Parathyroid adenoma (tissue), 2 donors: ENCODE results near the gene DBN1.
A peak's percentile ranks its signal among the peaks of the same experiment; 100 is the strongest.

Source experiments
- H2AFZ ChIP-seq: fragments of 300-600 bp; sonication (generic); one replicate; pipeline ENCODE4 v1.7.0; 2017; ENCODE audit warnings: antibody characterized with exemption, mild to moderate bottlenecking
- H3K27ac ChIP-seq: fragments of 300-600 bp; sonication (generic); one replicate; pipeline ENCODE4 v1.7.0; 2017
- H3K27me3 ChIP-seq: fragments of 300-600 bp; sonication (generic); one replicate; pipeline ENCODE4 v1.7.0; 2017; ENCODE audit warnings: low read length; ENCODE audit not compliant: control insufficient read depth, insufficient read depth
- H3K36me3 ChIP-seq: fragments of 300-600 bp; sonication (generic); one replicate; pipeline ENCODE4 v1.7.0; 2017; ENCODE audit warnings: low read length; ENCODE audit not compliant: control insufficient read depth, insufficient read depth
- H3K4me1 ChIP-seq: fragments of 300-600 bp; sonication (generic); one replicate; pipeline ENCODE4 v1.7.0; 2017; ENCODE audit warnings: control low read depth
- H3K4me2 ChIP-seq: fragments of 300-600 bp; sonication (generic); one replicate; pipeline ENCODE4 v1.7.0; 2017; ENCODE audit warnings: low read length
- H3K4me3 ChIP-seq: fragments of 300-600 bp; sonication (generic); one replicate; pipeline ENCODE4 v1.7.0; 2017; ENCODE audit warnings: low read depth, low read length
- H3K79me2 ChIP-seq: fragments of 300-600 bp; sonication (generic); one replicate; pipeline ENCODE4 v1.7.0; 2017; ENCODE audit warnings: control low read depth
- H3K9ac ChIP-seq: fragments of 300-600 bp; sonication (generic); one replicate; pipeline ENCODE4 v1.7.0; 2017; ENCODE audit warnings: mild to moderate bottlenecking
- H3K9me3 ChIP-seq: fragments of 300-600 bp; sonication (generic); one replicate; pipeline ENCODE4 v1.7.0; 2017; ENCODE audit warnings: low read length; ENCODE audit not compliant: control insufficient read depth
- CTCF ChIP-seq: fragments of 300-600 bp; sonication (generic); IDR thresholded peaks from one replicate; pipeline ENCODE4 v1.7.0; 2017; ENCODE audit warnings: antibody characterized with exemption, mild to moderate bottlenecking
- donor health status: primary hyperparathyroidism.

DBN1 gene

GRCh38 chr5:177456976-177457851 is 16.2 kb downstream of the DBN1 start:
- Histone ChIP-seq H3K4me3 (no peak overlapping the region), H3K79me2 (no peaks in the 10 kb centered on the region), H3K9ac (no peak overlapping the region), H3K9me3 (no peaks in the 10 kb centered on the region), H3K4me1 (peaks cover 8% of the 10 kb centered on the region), H3K27ac (peak overlapping the region; percentile 11), H2AFZ (no peak overlapping the region), H3K27me3 (peaks cover 4% of the 10 kb centered on the region), H3K36me3 (no peaks in the 10 kb centered on the region), H3K4me2 (no peak overlapping the region)
- TF ChIP-seq CTCF: peak; percentile 79

GRCh38 chr5:177456591-177456964 is 16.9 kb downstream of the DBN1 start:
- Histone ChIP-seq H3K4me1 (peaks cover 8% of the 10 kb centered on the region), H3K27me3 (peaks cover 4% of the 10 kb centered on the region), H3K79me2 (no peaks in the 10 kb centered on the region), H3K9me3 (no peaks in the 10 kb centered on the region), H3K9ac (no peak overlapping the region), H2AFZ (no peak overlapping the region), H3K4me2 (no peak overlapping the region), H3K27ac (peak overlapping the region; percentile 11), H3K36me3 (no peaks in the 10 kb centered on the region), H3K4me3 (no peak overlapping the region)
- no peak for TF ChIP-seq CTCF

GRCh38 chr5:177455661-177456590 is 17.5 kb downstream of the DBN1 start:
- H3K36me3 ChIP-seq: no peaks in the 10 kb centered on the region
- H3K9ac ChIP-seq: no peak overlapping the region
- H3K27me3 ChIP-seq: peaks cover 4% of the 10 kb centered on the region
- peak overlapping the region; percentile 63 for H2AFZ ChIP-seq
- no peaks in the 10 kb centered on the region for H3K9me3 ChIP-seq
- no peaks in the 10 kb centered on the region for H3K79me2 ChIP-seq
- peak overlapping the region; percentile 96 for H3K4me2 ChIP-seq
- peak; percentile 90 for TF ChIP-seq CTCF
- H3K4me1 ChIP-seq: peaks cover 8% of the 10 kb centered on the region
- peak overlapping the region; percentile 76 for H3K27ac ChIP-seq
- peak overlapping the region; percentile 60 for H3K4me3 ChIP-seq

- Histone ChIP-seq H3K27ac (peak overlapping the region; percentile 76), H3K4me1 (peaks cover 8% of the 10 kb centered on the region), H3K27me3 (peaks cover 4% of the 10 kb centered on the region), H3K4me3 (peak overlapping the region; percentile 60), H2AFZ (peak overlapping the region; percentile 63), H3K4me2 (peak overlapping the region; percentile 96), H3K9ac (no peak overlapping the region), H3K9me3 (no peaks in the 10 kb centered on the region), H3K79me2 (no peaks in the 10 kb centered on the region), H3K36me3 (no peaks in the 10 kb centered on the region)
- TF ChIP-seq CTCF: peak; percentile 90
Observed at GRCh38 chr5:177455036-177455660, 18.3 kb downstream of the DBN1 start.
